GM21737 (cell line): ENCODE measurements around the gene TACR2.
A peak's percentile ranks its signal among the peaks of the same experiment; 100 is the strongest.
"Not testable (repeated sequence)": the region's sequence is repeated elsewhere in the genome, so short reads cannot be mapped to it uniquely, and the experiment has no call there.

Source experiments
- ATAC-seq: cut with Tn5 transposase; IDR thresholded peaks from one replicate; pipeline ENCODE4 v1.9.1; 2021; ENCODE audit warnings: mild to moderate bottlenecking, moderate library complexity; ENCODE audit not compliant: unreplicated experiment

The TACR2 gene

GRCh38 chr10:69451209-69451783 lies 34.6 kb upstream of the TACR2 start, which contains the start of gene TSPAN15:
TSS of gene TSPAN15 (plus strand) at chr10:69451465. CDS start at chr10:69451595, 130 bp downstream.
- ATAC-seq = peak; percentile 85

- ATAC-seq = not testable (repeated sequence)
Measured at GRCh38 chr10:69450395-69450794, 33.7 kb upstream of the TACR2 start.

- ATAC-seq = no peak
Measured at GRCh38 chr10:69449841-69450240, 33.1 kb upstream of the TACR2 start.

DNA sequence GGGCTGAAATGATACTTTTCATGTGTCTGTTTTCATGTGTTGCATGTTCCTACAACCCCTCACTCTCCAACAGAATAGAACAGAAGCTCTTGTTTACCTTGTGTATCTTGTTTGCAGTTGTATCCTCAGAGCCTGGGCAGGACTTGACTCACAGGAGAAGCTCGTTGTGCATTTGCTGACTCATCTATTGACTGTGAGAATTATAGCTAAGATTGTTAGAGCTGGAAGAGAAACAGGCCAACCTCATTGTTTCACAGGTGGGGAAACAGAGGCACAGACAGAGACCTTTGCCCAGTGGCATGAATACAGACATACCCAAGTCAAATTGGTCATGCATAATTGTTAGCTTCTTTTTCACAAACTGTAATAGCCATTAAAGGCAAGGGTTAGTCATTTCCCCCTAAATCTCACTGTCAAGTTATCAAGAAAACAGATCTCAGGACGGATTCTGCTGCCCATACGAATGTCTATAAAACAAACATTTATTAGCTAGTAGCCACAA lies 30.0 kb upstream of the TACR2 start:
- ATAC-seq = no peak

DNA sequence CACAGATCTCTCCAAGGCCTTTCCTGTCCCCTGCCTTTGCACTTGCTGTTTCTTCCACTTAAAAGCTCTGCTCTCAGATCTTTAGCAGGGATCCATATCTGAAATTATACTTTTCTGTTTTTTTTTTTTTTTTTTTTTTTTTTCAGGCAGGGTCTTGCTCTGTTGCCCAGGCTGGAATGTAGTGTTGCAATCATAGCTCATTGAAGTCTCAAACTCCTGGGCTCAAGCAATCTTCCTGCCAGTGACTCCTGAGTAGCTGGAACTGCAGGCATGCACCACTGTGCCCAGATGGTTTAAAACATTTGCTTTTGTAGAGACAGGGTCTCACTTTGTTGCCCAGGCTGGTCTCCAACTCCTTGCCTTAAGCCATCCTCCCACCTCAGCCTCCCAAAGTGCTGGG lies 29.5 kb upstream of the TACR2 start:
- no peak for ATAC-seq

GRCh38 chr10:69445041-69445440 lies 28.3 kb upstream of the TACR2 start:
- no peak for ATAC-seq

DNA sequence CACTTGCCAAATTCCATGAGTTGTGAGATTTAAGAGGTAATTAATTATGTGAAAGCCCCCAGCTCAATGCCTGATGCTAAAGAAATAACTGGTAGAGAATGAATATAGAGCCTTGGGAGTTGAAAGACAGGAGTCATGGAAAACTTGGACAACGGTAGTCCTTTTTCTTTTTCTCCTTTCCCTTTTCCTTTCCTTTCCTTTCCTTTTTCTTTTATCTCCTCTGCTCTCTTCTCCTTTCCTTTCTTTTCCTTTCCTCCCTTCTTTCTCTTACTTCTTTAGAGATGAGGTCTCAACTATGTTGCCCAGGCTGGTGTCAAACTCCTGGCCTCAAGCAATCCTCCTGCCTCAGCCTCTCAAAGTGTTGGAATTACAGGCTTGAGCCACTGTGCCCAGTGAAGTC lies 26.6 kb upstream of the TACR2 start:
- no peak for ATAC-seq

- ATAC-seq = no peak
Measured at GRCh38 chr10:69439813-69440506, 23.2 kb upstream of the TACR2 start.

DNA sequence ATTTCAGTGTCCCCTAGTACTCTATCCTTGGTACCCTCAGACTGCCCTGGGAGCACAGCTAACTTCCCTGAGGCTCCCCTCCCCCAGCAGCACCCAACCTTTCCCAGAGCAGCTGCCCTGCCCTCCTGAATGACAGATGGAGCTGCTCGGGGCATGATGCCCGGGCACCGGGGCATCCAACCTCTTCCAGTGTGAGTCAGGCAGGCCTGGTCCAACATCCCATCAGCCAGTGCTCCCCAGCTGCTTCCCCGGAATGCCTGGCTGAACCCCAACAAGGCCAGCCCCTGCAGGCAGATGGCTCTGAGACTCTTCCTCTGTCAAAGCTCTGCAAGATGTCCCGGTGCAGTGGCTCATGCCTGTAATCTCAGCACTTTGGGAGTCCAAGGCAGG lies 22.6 kb upstream of the TACR2 start:
- no peak for ATAC-seq

GRCh38 chr10:69438536-69439349 lies 22.0 kb upstream of the TACR2 start:
- ATAC-seq = no peak

GRCh38 chr10:69437321-69438259 lies 20.9 kb upstream of the TACR2 start:
- no peak for ATAC-seq

DNA sequence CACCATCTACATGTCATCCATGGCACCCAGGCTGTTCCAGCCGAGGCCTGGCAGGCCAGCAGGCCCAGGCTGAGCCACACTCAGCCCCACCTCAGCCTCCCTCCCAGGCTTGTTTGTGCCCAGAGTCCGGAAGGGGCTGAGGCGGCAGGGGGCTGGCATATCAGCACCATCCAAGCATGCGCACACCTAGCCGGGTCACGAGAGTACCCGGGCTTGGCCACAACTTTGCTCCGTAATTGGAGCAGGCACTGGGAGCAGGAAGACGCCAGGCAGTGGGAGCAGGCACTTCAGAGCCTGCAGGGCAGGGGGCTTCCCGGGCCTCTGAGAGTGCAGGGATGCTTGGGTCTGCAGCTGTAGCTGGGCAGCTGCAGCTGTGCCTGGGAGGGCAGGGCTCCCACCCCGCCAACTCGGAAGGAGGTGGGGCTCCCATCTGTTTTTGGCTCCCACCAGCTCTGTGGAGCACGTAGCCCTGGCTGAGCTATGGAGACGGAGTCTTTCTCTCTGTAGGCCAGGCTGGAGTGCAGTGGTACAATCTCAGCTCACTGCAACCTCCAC lies 19.3 kb upstream of the TACR2 start:
- ATAC-seq = no peak

GRCh38 chr10:69434926-69435325 lies 18.2 kb upstream of the TACR2 start:
- no peak for ATAC-seq

- no peak for ATAC-seq
Measured at GRCh38 chr10:69434169-69434568, 17.5 kb upstream of the TACR2 start.

DNA sequence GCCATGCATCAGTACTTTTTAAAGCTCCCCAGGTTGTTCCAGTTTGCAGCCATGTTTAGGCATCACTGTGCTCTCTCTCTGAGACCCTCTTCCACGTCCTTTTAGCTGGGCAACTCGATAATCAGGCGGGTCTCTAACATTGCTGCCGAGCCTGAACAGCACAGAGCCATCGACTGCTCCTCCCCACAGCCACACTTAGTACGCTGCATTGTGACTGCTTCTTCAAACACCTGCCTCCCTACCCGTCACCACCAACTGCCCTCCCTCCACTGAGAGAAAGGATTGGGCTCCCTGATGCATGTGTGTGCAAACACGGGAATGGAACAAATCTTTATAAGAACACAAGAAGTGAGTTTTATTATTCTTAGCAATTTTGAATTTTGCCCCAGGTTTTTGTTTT lies 11.4 kb upstream of the TACR2 start:
- no peak for ATAC-seq

DNA sequence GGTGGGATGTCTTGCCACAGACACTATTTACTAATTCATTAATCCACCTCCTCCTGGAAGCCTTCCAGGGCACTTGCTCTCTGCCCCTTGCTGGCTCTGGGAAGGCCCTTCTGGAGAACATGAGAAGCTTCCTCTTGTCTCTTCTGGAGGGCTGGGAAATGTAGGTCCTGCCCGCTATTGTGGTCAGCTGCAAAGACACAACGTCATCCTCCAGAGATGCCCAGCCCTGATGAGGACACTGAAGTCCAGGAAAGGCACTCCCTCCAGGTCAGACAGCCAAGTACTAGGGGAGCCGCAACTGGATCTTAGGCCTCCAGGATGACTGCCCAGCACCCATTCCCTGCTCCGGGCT lies 9.6 kb upstream of the TACR2 start:
- no peak for ATAC-seq

DNA sequence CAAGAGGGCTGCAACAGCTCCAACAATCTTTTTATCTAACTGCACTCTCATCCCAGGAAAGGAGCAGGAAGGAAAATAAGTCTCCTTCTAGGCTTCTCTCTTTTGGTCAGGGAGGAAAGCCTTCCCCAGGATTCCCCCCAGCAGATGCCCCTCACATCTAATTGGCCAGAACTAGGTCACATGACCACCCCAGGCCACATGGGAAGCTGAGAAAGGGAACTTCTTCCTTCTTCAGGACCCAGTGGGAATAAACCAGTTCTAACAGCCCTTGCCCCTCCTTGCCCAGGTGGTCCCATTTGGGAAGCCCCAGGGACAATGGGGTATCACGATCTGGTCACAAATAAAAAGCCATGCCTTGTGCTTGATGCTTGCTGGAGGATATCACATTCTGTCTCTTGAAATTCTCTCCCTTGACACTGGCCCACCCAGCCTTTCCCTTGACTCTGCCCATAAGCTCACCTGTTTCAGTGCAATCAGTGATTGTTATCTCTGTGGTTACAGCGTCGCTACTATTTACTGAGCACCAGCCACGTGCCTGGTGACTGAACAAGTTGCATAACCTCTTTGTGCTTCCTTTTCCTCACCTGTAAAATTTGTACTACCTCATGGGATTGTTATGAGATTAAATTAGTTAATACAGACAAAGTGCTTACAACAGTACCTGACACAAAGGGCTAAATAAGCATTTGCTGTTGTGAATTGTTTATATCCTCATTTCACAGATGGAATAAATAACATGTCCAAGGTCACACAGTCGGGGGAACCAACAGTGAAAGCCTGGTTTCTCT lies 9.0 kb upstream of the TACR2 start:
- ATAC-seq = no peak

GRCh38 chr10:69425041-69425440 lies 8.3 kb upstream of the TACR2 start:
- no peak for ATAC-seq

DNA sequence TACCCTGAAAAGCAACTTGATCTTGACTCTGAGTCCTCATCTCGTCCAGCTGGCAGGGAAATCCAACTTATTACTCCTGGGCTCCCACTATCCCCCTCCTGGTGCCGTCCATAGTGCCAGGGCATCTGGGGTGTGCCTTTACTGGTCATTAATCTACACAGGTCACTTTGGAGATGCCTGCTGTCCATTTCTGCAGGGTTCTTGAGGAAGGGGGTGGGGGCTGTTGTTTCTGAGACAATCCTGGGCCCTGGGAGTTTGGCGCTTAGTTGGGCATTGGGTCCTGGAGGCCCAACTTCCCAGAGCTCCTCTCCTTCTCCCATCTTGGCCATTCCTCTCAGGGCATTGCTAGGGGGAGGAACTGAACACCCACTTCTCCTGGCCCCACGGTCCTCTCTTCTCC lies 6.0 kb upstream of the TACR2 start:
- ATAC-seq = no peak
